Muscle of leg (tissue), 16 donors: Measurements from ENCODE around the gene SPOUT1. TPM values are rescaled to one million over a fixed set of nuclear protein-coding genes. Genes with fewer than 3 reads are reported as not detected.
"Not testable (repeated sequence)": the region's sequence is repeated elsewhere in the genome, so short reads cannot be mapped to it uniquely, and the experiment has no call there.

ENCODE experiments used
- DNase-seq: peaks from one replicate; pipeline ENCODE4 v3.0.0; 2013
- H3K27ac ChIP-seq: one replicate; pipeline ENCODE4 v1.5.1; 2013; ENCODE audit warnings: mild to moderate bottlenecking, low read length, control low read depth
- H3K27me3 ChIP-seq: one replicate; pipeline ENCODE4 v1.6.1; 2013; ENCODE audit warnings: low read length; ENCODE audit not compliant: control insufficient read depth, insufficient read depth
- H3K36me3 ChIP-seq: one replicate; pipeline ENCODE4 v1.6.1; 2013; ENCODE audit warnings: low read length; ENCODE audit not compliant: control insufficient read depth, insufficient read depth
- H3K4me1 ChIP-seq: one replicate; pipeline ENCODE4 v1.6.1; 2013; ENCODE audit warnings: low read length; ENCODE audit not compliant: control insufficient read depth, insufficient read depth
- H3K4me3 ChIP-seq: one replicate; pipeline ENCODE4 v1.5.1; 2013; ENCODE audit warnings: low read length, control low read depth
- H3K9me3 ChIP-seq: replicated peaks from 2 replicates; pipeline ENCODE4 v1.6.1; 2013; ENCODE audit warnings: low read depth, low read length; ENCODE audit not compliant: control insufficient read depth
- WGBS: methylation state at CpG from one replicate; pipeline ENCODE4 v1.1.5; 2013; ENCODE audit warnings: missing lambda C conversion rate; ENCODE audit not compliant: insufficient coverage; 5-methylcytosine and 5-hydroxymethylcytosine counted together
- long read RNA-seq, 11 donors: transcript quantifications; one replicate each; lab custom pipeline, GENCODE V29; 2026
- polyA plus RNA-seq, 8 donors: library from polyadenylated mRNA; unstranded; fragments of 120-200 nt; gene quantifications; one replicate each; pipeline versions ENCODE4 v1.2.1 to v1.2.3, GENCODE V29; 2013; ENCODE audit warnings: inconsistent platforms in 1 of 8, low replicate concordance in 1 of 8; ENCODE audit not compliant: insufficient read length in 8 of 8, insufficient read depth in 1 of 8
- total RNA-seq: library from RNA; stranded (reverse); fragments of 120-200 nt; gene quantifications from one replicate; pipeline ENCODE4 v1.2.4, GENCODE V29; 2013

The SPOUT1 gene, protein sequence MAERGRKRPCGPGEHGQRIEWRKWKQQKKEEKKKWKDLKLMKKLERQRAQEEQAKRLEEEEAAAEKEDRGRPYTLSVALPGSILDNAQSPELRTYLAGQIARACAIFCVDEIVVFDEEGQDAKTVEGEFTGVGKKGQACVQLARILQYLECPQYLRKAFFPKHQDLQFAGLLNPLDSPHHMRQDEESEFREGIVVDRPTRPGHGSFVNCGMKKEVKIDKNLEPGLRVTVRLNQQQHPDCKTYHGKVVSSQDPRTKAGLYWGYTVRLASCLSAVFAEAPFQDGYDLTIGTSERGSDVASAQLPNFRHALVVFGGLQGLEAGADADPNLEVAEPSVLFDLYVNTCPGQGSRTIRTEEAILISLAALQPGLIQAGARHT
- total RNA-seq (18.5 TPM), polyA plus RNA-seq (10 to 100 TPM; 21.0 to 33.2 (median 26.6) TPM)
- long read RNA-seq, donor 1, full-length matches to known transcripts, result 2 of 2 reads
- long read RNA-seq, donor 1, partial matches to known transcripts, result 0 of 2 reads
- long read RNA-seq, donor 1, other reads (novel, unspliced or antisense), result 0 of 2 reads
- long read RNA-seq, donor 2, result 0 reads
- long read RNA-seq, donor 3, full-length matches to known transcripts, result 6 of 6 reads
- long read RNA-seq, donor 3, partial matches to known transcripts, result 0 of 6 reads
- long read RNA-seq, donor 3, other reads (novel, unspliced or antisense), result 0 of 6 reads
- long read RNA-seq, donor 4, full-length matches to known transcripts, result 2 of 2 reads
- long read RNA-seq, donor 4, partial matches to known transcripts, result 0 of 2 reads
- long read RNA-seq, donor 4, other reads (novel, unspliced or antisense), result 0 of 2 reads
- long read RNA-seq, donor 5, full-length matches to known transcripts, result 4 of 4 reads
- long read RNA-seq, donor 5, partial matches to known transcripts, result 0 of 4 reads
- long read RNA-seq, donor 5, other reads (novel, unspliced or antisense), result 0 of 4 reads
- long read RNA-seq, donor 6, full-length matches to known transcripts, result 12 of 12 reads
- long read RNA-seq, donor 6, partial matches to known transcripts, result 0 of 12 reads
- long read RNA-seq, donor 6, other reads (novel, unspliced or antisense), result 0 of 12 reads
- long read RNA-seq, donor 7, full-length matches to known transcripts, result 3 of 48 reads
- long read RNA-seq, donor 7, partial matches to known transcripts, result 45 of 48 reads
- long read RNA-seq, donor 7, other reads (novel, unspliced or antisense), result 0 of 48 reads
- long read RNA-seq, donor 8, result 0 reads
- long read RNA-seq, donor 9, full-length matches to known transcripts, result 4 of 4 reads
- long read RNA-seq, donor 9, partial matches to known transcripts, result 0 of 4 reads
- long read RNA-seq, donor 9, other reads (novel, unspliced or antisense), result 0 of 4 reads
- long read RNA-seq, donor 10, full-length matches to known transcripts, result 2 of 73 reads
- long read RNA-seq, donor 10, partial matches to known transcripts, result 16 of 73 reads
- long read RNA-seq, donor 10, other reads (novel, unspliced or antisense), result 55 of 73 reads
- long read RNA-seq, donor 11, result 0 reads

DNA sequence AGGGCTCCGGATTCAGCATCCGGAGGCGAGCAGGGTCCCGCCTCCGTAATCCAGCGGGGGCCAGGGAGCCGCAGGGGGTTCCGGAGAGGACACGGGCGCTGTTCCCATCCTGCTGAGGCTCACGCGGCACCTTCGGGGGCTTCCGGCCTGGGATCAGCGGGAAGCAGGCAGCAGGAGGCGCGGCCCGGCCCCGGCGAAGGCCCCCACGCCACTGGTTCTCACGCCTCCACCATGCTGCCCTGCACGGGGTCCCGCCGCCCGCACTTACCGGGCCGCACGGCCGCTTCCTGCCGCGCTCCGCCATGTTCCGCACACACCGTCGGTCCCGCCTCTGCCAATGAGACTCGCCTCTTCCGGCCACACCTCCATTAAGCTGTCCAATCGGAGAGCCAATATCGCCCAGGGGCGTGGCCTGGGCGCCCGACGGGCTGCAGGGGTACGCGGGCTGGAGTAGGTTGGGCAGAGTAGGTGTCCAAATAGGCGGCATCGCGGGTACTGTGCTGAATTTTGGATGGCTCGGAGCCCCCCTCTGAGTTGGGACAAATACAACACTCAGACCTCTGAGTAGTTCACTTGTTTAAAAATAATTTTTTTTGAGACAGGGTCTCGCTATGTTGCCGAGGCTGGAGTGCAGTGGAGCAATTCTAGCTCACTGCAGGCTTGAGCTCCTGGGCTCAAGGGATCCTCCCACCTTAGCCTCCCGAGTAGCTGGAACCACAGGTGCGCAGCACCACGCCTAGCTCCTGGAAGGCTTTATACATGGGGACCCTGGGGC is at the start of gene SPOUT1:
TSS of gene SPOUT1 (minus strand) at position 318 of the 775 bp plus-strand sequence. CDS start at position 304, 14 bp downstream.
- peak; percentile 97 for DNase-seq
- no peaks in the 10 kb centered on the region for H3K27me3 ChIP-seq
- peaks cover 17% of the 10 kb centered on the region for H3K4me1 ChIP-seq
- no peaks in the 10 kb centered on the region for H3K9me3 ChIP-seq
- H3K36me3 ChIP-seq, result peaks cover 37% of the 10 kb centered on the region
- peak within 1 kb of the TSS; percentile 17 for H3K27ac ChIP-seq
- WGBS, result under 1% methylated on average over 49 of the region's 56 CpGs
- H3K4me3 ChIP-seq, result peak within 1 kb of the TSS; percentile 92

DNA sequence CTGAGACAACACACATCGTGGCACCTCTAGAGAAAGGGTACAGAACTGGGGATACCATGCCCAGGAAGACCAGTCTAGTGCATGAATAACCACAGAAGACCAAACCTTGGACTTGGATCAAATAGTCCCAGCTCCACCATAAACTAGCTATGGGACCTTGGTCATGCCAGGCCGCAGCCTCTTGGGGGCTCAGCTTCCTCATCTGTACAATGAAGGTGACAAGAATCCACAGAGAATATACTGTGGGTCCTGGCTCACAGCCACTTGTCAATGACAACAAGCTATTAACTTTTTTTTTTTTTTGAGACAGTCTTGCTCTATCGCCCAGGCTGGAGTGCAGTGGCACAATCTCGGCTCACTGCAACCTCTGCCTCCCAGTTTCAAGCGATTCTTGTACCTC is 48.3 kb upstream of the SPOUT1 start:
- Histone ChIP-seq H3K9me3 (no peaks in the 10 kb centered on the region), H3K4me1 (peaks cover 7% of the 10 kb centered on the region), H3K36me3 (no peaks in the 10 kb centered on the region), H3K27me3 (no peaks in the 10 kb centered on the region), H3K27ac (no peak overlapping the region), H3K4me3 (no peak overlapping the region)
- DNase-seq, result no peak
- WGBS, result 89% methylated on average over 4 of the region's 5 CpGs

DNA sequence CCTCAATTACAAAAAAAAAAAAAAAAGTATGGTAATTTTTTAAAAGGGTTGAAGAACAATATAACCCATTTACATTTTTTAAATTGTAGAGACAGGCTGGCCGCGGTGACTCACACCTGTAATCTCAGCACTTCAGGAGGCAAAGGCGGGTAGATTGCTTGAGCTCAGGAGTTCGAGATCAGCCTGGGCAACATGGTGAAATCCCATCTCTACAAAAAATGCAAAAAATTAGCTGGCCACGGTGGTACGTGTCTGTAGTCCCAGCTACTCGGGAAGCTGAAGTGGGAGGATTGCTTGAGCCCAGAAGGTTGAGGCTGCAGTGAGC is 41.3 kb upstream of the SPOUT1 start:
- WGBS, result no CpG with 5 or more reads among the region's 7 CpGs
- not testable (repeated sequence) for H3K9me3 ChIP-seq, H3K27ac ChIP-seq, H3K27me3 ChIP-seq, H3K4me1 ChIP-seq, H3K36me3 ChIP-seq, DNase-seq, H3K4me3 ChIP-seq

DNA sequence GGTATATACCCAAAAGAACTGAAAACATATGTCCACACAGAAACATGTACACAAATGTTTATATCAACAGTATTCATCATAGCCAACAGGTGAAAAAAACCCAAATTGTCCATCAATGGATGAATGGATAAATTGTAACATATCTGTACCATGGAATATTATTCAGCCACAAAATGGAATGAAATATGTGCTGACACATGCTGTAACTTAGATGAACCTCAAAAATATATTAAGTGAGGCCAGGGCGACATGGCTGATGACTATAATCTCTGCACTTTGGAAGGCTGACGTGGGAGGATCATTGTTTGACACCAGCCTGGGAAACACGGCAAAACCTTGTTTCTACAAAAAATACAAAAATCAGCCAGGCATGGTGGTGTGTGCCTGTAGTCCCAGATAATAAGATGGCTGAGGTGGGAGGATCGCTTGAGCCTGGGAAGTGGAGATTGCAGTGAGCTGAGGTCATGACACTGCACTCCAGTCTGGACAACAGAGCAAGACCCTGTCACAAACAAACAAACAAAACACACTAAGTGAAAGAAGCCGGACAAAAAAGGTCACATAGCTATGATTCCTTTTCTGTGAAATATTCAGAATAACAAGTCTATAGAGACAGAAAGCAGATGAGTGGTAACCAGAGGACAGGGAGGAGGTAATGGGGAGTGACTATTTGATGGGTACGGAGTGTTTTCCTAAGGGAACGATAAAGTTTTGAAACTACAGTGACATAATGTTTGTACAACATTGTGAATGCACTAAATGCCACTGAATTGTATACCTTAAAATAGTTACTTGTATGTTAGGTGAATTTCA is 40.7 kb upstream of the SPOUT1 start:
- no peak for DNase-seq
- Histone ChIP-seq H3K27me3 (no peaks in the 10 kb centered on the region), H3K36me3 (no peaks in the 10 kb centered on the region), H3K27ac (no peak overlapping the region), H3K4me1 (no peaks in the 10 kb centered on the region), H3K9me3 (no peaks in the 10 kb centered on the region), H3K4me3 (no peak overlapping the region)
- WGBS, result 80% methylated on average over 3 of the region's 7 CpGs

DNA sequence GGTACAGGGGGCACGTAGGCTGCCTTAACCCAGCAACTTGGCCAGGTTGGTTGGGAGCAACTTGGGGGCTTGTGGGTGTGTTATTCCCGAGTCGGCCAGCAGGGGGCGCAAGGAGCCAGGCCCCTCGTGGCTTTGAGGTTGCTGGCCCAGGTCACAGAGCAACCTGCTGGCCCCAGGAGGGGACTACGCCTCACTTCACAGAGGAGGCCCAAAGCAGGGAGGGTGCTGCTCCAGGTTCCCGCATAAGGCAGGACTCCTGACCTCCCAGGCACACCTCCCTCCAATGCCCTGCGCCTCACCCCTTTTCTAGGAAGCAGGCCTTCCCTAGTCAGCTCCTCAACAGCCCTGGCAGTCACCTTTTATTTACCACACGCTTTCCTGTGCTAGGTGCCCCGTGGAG is 34.1 kb upstream of the SPOUT1 start:
- 25% methylated on average over 9 of the region's 10 CpGs for WGBS
- peak; percentile 51 for DNase-seq
- Histone ChIP-seq H3K4me1 (peaks cover 3% of the 10 kb centered on the region), H3K4me3 (no peak overlapping the region), H3K27ac (no peak overlapping the region), H3K27me3 (no peaks in the 10 kb centered on the region), H3K9me3 (no peaks in the 10 kb centered on the region), H3K36me3 (no peaks in the 10 kb centered on the region)

DNA sequence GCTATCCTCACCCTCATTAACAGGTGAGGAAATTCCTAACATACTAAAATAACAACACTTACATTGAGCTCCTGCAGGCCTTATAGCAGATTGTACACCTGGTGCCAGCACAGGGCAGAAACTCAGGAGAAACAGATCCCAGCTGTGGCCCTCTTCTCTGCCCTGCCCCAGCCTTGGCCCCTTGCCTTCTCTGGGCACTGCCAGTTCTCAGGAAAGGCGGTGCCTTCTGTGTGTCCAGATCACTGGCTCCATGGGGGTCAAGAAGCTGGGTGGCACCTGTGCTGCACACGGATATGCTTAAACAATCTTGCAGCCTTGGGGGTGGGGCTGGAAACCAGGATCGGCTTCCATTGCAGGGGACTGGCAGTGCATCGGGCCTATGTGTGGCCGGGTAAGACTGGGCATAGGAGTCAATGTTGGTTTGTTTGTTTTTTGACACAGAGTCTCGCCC is 32.8 kb upstream of the SPOUT1 start:
- no peak for DNase-seq
- Histone ChIP-seq H3K4me1 (peaks cover 3% of the 10 kb centered on the region), H3K27ac (no peak overlapping the region), H3K9me3 (no peaks in the 10 kb centered on the region), H3K36me3 (no peaks in the 10 kb centered on the region), H3K27me3 (no peaks in the 10 kb centered on the region), H3K4me3 (no peak overlapping the region)
- 88% methylated on average over 4 of the region's 6 CpGs for WGBS

DNA sequence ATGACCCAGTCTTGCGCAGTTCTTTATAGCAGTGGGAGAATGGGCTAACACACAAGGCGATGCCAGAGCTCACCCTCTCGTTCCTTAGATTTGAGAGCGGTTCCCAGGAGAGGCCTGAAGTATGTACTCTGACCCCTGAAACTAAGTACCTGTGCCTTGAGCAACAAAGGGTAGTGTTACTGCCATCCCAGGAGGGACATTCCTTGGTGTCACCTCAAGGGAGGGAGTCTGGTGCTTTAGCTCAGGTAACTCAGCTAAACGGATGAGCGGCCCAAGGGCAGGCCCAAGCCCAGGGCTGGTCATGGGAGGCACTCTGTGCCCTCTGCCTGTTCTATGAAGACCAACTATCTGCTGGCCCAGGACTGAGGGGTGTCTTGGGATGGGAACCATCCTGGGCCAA is 31.9 kb upstream of the SPOUT1 start:
- 82% methylated on average over 5 of the region's 6 CpGs for WGBS
- Histone ChIP-seq H3K27ac (no peak overlapping the region), H3K27me3 (no peaks in the 10 kb centered on the region), H3K4me1 (peaks cover 3% of the 10 kb centered on the region), H3K9me3 (no peaks in the 10 kb centered on the region), H3K4me3 (no peak overlapping the region), H3K36me3 (no peaks in the 10 kb centered on the region)
- DNase-seq, result no peak

DNA sequence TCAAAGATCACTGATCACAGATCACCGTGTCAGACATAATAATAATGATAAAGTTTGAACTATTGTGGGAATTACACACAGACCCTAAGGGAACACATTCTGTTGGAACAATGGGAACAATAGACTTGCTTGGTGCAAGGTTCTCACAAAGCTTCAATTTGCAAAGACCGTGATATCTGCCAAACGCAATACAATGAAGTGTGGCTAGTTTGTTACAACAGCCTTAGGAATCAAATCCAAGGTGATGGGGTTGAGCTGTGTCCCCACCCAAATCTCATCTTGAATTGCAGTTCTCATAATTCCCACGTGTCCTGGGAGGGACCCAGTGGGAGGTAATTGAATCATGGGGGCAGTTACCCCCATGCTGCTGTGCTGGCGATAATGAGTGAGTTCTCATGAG is 31.3 kb upstream of the SPOUT1 start:
- H3K9me3 ChIP-seq, result no peaks in the 10 kb centered on the region
- peaks cover 3% of the 10 kb centered on the region for H3K4me1 ChIP-seq
- no peak for DNase-seq
- H3K4me3 ChIP-seq, result no peak overlapping the region
- H3K27me3 ChIP-seq, result no peaks in the 10 kb centered on the region
- 85% methylated on average over 2 of the region's 5 CpGs for WGBS
- no peaks in the 10 kb centered on the region for H3K36me3 ChIP-seq
- no peak overlapping the region for H3K27ac ChIP-seq
